Activated CD4-positive, alpha-beta T cell treated with anti-CD3 and anti-CD28 coated beads, Interleukin-2, amount 50 U/mL, for 1 hour (primary cell): Measurements from ENCODE around the gene WSCD1.

ENCODE experiments used
- DNase-seq: peaks from one replicate; pipeline ENCODE4 v3.0.0-alpha.2; 2020

The WSCD1 gene

DNA sequence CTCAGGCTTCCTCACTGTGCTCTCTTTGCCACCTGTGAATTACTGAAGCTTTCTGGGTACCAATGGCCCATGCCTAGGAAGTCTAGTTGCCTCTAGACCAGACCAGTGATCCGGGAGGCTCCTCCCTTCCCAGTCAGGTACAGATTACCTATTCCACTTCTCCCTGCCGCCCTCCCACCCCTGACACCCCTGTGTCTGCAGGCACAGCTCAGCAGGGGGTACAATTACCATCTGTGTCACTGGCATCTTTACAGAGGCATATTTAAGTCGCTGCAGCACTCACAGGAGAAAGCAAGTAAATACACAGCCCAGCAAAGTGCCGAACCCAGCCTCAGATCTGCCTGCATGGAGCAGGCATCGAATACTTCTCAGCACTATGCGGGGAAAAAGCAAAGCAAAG is 5.3 kb upstream of the WSCD1 start:
- DNase-seq = no peak

DNA sequence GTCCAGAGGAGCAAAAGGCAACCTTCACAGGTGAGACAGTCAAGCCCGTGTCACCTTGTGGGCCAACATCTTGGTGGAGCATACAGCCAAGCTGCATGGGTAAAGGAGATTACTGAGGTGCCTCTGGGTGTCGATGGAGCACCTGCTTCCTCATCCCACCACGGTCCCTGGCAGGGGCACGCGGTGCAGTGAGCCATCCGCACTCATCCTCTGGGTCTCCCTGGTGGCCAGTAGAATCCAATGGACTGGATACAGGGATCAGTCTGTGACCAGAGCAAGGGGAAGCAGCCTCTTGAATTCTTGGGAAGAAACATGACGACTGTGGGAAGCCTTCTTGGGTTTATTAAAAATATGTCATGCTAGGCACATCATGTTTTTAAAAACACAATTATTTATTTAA is 4.8 kb upstream of the WSCD1 start:
- no peak for DNase-seq

DNA sequence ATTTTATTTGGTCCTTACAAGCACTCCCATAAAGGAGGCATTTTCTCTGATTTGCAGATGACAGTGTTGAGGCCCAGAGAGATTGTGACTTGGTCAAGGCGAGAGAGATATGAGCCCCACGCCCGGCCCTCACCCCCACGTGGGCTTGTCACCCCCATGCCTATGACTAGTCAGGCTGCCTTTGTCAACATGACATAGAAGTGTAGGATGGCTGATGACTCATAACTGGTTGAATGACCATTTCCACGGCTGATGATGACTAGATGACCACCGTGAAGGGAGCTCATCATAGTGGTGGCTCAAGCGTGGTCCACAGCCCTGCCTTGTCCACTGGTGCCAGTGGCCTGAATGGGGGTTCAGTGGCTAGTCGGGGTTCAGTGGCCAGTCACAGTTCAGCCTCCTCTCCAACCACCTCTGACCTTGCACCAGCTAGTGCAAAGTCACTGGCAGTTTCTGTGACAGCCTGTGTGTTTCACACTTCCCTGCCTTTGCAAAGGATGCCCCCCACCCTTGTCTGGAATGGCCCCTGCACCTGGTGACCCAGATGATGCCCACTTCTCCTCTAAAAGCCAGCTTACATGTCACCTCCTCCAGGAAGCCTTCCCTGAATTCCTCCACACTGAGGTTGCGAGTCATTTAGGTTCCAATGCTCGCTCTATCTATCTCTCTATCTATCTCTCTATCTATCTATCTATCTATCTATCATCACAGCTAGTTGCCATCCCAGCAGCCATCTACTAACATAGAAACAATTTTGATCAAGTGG is 3.8 kb upstream of the WSCD1 start:
- DNase-seq = no peak

DNA sequence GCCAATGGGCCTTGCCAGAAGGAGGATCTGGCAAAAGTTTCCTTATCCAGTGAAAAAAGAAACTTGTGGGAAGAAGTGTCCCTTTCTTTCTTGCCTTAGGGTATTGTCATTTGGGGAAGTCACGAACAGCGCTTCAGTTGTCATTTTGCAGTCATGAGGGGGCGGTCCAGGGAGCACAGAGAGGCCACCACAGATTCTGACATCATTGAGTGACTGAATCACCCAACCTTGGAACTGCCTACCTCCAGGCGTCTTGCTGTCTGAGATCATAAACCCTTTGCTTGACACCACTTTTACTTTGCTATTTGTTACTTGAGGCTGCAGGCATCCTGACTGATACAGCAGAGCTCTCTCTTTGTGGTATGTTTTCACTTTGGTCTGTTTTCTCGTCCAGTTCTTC is 3.1 kb upstream of the WSCD1 start:
- DNase-seq = no peak

DNA sequence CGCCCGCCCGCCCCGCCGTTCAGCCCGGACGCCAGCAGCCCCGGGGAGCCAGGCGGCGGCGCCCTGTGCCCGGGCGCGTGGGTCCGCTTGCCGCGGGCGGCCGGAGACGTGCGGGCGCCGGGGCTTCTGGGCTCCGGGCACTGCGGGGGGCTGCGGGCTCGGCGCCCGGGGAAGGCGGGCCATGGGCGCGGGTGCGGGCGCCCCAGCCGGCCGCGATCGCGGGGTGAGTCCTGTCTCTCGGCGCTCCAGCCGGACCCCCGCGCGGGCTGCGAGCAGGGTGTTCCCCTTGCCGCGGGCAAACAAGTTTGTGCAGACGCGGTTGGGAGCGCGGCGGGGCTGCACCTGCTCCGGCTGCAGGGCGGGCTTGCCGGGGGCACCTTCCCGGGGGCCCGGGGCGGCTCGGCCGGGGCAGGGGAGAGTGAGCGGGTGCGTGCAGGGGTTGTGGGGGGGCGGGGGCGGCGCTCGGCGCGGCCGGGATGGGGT is 292 bp downstream of the WSCD1 start:
- no peak for DNase-seq

DNA sequence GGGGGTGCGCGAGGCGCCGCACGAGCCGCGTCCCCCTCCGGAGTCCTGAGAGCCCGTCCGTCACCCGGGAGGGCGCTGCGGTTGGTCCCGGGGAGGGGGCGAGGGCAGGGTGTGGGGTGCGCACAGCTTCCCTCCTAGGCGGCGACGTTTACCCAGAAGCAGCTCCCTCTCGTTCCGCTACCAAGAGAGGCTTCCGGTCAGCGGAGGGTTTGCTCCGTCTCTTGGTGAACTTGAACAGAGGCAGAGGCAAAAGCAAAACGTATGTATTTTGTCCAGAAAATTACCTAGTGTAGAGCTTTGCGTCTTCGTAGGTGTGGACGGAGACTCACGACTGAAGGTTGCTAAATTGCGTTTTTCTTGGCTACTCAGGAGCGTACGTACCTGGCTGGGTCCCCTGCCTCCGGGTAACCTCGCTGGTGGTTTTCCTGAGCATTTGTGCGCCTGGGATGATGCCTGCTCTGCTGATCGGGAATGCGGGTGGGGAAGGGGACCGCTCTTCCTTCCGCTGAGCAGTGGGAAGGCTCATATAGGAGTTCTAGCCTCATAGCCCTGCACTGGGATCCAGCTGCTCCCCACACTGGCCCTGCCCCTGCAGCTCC is 833 bp downstream of the WSCD1 start:
- DNase-seq = no peak

DNA sequence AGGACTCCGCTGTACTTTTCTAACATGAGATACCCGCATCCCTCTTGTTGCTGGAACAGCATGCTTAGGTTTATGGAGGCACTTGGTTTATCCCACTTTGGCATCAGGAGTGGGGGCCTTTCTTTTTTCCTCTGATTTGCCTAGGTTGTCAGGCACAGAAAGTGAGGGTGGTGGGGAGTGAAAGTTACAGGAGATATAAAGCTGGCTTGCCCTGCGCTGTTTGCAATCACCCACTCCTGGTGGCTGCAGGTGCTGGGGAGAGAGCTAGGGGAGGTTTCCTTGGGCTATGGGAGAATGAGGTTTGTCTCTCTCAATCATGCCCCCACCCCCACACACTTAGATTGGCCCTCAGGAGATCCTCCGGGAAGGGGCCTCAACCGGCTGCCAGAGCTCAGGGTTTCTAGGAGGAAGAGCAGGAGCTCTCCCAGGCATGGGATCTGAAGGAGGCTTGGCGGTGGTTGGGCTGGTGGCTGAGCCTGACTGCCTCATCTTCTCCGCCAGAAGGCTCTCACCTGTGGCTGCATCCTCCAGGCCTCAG is 1.4 kb downstream of the WSCD1 start:
- no peak for DNase-seq

DNA sequence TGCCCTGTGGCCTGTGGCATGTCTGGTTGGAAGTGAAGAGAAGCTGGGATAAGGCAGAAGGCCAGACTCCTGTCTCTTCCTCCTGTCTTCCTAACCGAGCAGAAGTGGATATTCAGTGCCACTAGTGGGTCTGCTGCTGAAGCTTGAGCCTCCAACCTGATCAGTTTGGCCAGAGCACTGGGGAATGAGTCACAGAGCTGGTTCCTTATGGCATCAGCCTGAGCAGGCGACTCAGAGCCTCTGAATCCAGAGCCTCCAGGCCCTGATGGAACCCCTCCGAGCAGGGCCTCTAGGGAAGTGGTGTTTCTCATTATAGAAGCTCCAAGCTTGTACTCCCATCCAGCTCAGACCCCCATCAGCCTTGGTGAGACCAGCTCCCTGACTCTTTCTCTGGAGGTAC is 2.0 kb downstream of the WSCD1 start:
- DNase-seq = no peak

DNA sequence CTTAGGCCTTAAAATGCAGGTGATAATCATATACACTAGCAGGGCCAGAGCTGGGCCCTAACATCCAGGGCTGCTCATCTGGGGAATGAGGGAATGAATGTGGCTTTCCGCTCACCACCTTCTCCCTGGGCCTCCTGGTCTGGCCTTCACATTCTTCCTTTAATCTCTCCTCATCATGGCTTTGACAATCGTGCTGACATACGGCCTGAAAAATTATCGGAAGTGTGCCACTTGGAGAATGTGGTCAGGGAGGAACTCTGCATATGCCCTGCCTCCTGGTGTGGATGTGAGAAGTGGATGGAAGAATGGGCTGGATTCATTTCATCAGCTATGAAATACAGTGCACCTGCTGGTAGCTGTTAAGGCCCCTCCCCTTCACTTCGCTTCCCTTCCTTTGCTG is 2.4 kb downstream of the WSCD1 start:
- no peak for DNase-seq

DNA sequence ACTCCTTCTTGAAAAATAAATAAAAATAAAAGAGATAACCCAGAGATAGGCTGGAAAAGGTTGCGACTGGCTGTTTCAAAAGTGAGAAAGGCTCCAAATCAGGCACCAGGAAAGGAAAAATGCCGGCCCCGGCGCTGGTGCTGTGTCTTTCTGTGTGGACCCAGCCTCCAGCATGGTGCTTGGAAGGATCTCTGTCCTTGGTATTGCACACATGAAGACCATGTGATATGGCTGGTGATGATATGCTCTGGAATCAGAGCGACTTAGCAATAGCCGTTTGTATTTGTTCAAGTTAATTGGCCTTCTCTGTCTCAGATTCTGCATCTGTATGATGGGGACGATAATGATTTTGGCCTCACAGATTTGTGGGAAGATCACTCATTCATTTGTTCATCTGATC is 3.4 kb downstream of the WSCD1 start:
- no peak for DNase-seq

DNA sequence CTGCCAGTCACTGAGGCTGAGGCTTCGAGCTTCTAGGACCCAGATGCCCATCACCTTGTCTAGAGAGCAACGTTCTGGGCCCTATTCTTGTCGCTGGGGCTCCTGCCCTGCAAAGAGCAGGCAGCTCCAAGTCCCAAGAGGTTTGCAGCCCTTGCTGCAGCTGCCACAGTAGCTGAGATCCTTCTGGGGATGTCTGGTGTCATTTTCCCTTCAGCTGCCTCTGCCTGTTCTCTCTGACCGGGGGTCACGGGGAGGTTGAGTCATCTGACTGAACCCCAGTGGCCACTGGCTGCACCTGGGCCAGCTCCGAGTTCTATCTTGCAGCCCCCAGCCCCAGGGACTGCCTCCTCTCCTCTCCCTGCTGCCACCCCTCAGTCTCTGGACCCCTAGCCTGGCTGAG is 4.9 kb downstream of the WSCD1 start:
- DNase-seq = no peak

DNA sequence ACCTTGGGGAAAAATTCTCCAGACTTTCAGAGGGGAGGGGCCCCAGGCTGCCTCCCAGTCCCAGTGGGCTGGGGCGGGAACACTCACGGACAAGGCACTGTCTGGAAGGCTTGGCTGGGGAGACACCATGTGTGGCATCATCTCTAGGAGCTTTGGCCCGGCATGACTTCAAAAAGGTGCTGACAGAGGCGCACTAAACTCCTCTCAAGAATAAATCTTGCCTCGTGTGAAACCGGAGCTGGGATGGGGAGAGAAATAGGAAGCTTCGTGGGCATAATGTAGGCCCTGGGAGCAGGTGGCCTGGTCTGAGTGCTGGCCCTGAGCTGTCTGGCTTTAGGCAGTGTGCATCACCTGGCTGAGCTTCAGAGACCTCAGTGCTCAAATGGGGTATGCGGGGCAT is 5.7 kb downstream of the WSCD1 start:
- no peak for DNase-seq

DNA sequence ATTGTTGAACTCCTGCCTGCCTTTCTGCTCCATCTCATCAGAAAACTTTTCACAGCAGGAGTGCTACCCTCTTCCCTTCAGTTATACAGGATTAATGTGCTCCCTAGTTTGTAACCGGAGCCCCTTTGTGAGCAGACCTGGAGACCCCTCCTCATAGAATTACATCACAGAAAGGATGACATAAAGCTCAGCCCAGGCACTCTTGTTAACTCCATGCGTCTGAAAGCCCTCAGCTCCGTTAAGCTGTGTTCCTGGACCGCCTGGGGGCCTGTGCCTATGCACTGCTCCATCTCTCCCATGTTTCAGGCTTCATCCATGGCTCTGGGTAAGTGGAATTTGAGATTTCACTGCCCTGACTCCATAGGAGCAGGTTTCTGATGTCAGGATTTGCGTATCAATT is 7.6 kb downstream of the WSCD1 start:
- DNase-seq = no peak

DNA sequence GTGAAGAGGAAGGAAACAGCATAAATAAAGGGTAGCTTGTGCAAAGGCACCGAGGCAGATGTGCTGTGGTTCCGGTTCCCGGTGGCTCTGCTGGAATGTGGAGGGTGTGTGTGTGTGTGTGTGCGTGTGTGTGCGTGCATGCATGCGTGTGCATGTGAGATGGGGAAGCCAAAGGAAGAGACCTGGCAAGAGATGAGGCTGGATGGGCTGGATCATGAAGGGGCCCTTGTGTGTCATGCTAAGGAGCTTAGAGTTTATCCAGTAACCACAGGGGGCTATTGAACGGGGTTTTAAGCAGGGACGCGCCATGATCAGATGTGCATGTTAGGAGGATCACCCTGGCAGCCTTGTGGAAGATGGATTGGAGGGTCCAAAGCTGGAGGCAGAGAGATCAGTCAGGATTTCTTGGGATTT is 8.3 kb downstream of the WSCD1 start:
- no peak for DNase-seq

DNA sequence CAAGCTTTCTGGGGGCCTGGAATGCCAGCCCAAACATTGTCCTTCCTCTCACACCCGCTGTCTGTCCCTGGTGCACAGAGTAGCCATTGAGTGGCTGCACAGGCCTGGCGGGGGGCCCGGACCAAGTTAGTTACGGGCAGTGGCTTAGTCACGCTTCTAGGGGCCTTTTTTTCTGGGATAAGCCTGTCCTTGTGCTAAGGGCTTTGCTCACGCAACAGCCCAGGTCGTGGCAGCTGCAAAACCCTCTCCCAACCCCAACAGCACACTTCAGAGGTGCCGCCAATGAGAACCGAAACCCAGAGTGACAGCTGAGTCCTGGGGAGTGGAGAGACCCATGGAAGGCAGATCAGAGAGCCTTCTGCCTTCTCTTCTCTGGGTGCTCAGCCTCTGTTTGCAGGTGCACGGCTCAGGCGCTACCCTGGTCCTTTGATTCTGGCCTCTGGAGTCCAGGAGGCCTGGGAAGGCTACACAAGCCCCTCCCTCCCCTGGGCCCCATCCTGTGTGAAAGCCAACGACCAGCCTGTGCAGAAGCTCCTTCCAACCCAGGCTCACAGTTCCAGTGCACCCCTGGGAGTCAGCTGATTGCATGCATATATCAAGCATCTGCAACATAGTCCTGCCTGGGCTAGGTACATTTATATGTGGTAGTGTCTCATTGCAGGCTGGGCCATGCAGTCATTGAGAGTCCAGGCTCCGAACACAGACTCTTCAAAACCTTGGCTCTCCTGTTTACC is 9.1 kb downstream of the WSCD1 start:
- DNase-seq = no peak

DNA sequence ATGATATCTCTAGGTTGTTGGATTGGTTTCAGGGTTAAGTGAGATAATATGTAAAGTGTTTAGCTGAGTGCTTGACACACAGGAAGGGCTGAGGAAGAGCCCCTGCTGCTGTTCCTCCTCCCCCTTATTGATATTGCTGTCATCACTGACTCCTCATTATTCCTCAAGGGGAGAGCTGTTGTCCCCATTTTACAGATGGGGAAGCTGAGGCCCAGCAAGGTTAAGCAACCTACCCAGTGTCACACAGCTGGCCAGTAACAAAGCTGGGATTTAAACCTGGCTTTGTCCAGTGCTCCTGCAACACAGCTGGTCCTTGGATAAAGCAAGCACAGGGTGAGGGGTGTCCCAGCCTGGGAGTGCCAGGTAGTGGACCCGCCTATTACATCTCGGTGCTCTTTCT is 9.8 kb downstream of the WSCD1 start:
- DNase-seq = no peak

DNA sequence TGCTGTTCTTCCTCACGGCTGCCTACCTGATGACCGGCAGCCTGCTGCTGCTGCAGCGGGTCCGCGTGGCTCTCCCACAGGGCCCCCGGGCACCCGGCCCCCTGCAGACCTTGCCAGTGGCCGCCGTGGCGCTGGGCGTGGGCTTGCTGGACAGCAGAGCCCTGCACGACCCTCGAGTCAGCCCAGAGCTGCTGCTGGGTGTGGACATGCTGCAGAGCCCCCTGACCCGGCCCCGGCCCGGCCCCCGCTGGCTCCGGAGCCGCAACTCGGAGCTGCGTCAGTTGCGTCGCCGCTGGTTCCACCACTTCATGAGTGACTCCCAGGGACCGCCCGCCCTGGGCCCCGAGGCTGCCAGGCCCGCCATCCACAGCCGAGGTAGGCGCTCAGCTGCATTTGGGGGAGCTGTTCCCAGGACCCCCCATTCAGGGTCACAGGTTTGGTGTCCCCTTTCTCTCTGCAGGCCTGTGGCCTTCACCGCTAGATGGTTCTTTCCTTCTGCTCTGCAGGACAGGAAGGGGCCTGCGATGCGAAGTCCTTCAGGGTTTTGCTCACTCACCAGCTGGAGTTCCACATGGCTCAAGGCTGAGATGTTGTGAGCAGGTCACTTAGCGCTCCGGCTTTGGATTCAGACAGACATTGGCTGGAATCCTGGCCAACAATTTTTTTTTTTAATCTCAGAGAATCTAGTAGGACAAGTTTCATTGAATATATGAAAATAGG is 10.7 kb downstream of the WSCD1 start:
- no peak for DNase-seq

DNA sequence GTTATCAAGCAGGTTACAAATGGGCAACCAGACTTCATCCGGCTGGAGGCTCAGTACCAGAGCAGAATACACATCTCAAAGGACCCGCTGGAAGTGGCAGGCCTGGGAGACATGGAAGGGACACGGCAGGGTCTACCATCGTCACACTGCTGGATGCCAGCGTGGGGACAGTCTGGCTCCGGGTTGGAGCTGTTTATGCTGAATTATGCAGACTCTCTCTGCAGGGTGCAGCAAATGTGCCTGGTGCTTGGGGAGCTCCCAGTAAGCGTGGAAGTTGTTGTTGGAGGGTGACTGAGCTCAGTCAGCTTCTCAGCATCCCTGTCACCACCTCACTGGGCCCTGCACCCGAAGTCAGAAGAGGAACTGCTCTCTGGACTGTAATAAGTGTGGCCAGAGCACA is 12.2 kb downstream of the WSCD1 start:
- no peak for DNase-seq

DNA sequence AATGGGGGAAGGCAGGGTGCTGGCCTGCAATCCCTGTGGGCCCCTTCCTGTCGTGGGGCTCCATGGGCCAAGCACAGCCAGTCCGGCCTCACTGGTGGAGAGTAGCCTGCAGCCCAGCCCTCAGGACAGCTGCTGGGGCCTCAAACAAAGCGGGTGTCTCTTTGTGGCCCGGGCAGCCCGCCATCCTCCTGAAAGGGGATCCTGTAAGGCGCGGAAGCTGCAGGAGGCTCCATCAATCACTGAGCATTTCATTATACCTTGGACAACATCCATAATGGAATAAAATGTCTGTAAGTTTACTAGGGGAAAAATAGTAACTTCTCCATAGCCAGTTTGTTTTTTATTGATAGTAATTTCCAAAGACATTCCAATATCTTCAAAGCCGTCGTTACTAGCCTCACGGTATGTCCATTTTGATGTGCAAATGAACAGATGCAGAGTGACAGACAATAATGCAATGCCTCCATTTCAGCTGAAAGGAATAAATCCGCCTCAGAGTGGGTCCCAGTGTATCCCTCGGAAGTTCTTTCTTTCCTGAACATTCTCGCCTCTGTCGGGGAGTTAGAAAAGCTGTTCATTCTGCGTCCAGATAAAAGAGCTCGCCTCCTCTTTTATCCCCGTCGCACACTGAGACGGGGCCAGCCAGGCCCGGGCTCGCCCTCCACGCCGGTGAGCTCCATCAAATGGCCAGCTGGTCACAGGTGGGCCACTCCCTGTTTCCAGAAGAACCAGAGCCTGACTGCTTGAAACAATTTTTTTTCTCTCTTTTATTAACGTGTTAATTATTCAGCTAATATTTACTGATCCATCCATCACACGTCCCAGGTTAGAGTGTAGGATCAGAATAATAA is 14.4 kb downstream of the WSCD1 start:
- no peak for DNase-seq

DNA sequence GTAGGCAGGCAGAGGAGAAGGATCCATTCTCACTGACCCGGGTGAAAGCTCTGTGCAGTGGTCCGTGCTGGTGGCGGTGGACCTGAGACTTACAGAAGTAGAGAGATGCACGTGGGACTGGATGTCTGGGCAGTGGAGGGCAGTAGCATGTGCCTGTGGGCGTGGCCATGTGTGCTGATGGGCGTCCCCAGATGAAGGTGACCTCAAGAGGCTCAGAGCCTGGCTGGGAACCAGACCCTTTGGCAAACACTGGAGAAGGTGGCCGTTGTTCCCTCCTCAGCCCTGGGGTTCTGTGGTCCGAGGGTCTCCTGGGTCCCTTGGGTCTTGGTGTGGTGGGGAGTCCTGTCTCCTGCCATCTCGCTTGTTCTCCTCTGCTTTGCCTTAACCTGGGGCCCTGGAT is 15.6 kb downstream of the WSCD1 start:
- no peak for DNase-seq

DNA sequence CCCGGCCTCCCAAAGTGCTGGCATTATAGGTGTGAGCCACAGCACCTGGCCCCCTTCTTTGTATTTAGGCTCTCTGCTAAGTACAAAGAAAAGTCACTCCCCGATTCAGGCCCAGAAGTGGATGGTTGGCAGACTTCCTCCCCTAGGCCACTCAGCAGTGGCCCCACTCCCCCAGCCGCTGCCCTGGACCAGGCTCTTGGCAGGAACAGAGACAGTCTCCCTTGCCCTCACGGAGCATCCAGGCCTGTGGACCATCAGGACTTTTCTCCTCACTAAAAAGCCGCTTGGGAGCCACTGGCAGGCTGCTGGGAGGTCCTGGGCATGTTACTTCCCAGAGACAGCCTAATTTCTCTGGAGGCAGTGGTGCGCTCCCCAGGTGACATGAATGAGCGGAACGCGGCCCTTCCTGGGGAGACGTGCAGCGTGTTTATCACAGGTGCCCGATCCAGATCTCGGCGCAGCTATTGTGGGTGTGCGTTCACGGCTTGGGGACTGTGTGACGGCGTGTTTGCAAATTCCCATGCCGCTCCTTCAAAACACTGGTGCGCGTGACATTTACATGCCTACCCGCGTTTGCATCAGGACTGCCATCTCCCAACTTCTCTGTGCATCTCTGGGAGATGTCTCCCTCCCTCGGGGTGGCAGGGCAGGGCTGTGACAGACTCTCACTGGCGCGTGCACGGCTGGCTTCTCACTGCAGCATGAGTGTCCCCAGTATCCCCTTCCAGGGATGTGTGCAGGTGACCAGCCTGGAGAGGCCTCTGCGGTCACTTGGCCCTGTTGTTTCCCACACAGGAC is 16.6 kb downstream of the WSCD1 start:
- DNase-seq = no peak
